RWPE2 (cell line): ENCODE data around the gene ZMYND15.
A peak's percentile ranks its signal among the peaks of the same experiment; 100 is the strongest.

Source experiments
- ATAC-seq: fragments of 200-7000 bp; cut with Tn5 transposase; 3 replicates; pipeline ENCODE4 v1.9.1; 2021; ENCODE audit warnings: low read depth
- DNase-seq: peaks from one replicate; pipeline ENCODE4 v3.0.0-alpha.2; 2020; ENCODE audit warnings: low spot score
- H3K27ac ChIP-seq: fragments of 450-650 bp; 2 replicates; pipeline ENCODE4 v1.5.1; 2017; ENCODE audit warnings: mild to moderate bottlenecking; ENCODE audit not compliant: poor library complexity, severe bottlenecking
- H3K27me3 ChIP-seq: fragments of 250-450 bp; sonication (Bioruptor Pico); 2 replicates; pipeline ENCODE4 v1.5.1; 2021; ENCODE audit warnings: mild to moderate bottlenecking, moderate library complexity; ENCODE audit not compliant: insufficient read depth, poor library complexity, severe bottlenecking
- H3K36me3 ChIP-seq: fragments of 250-450 bp; sonication (Bioruptor Pico); 2 replicates; pipeline ENCODE4 v1.5.1; 2020; ENCODE audit warnings: low read depth, mild to moderate bottlenecking, moderate library complexity
- H3K4me1 ChIP-seq: fragments of 250-450 bp; sonication (Bioruptor Pico); 2 replicates; pipeline ENCODE4 v1.5.1; 2021; ENCODE audit warnings: mild to moderate bottlenecking, moderate library complexity; ENCODE audit not compliant: insufficient read depth, poor library complexity, severe bottlenecking
- H3K4me3 ChIP-seq: fragments of 250-450 bp; sonication (Bioruptor Pico); 2 replicates; pipeline ENCODE4 v1.5.1; 2021; ENCODE audit warnings: mild to moderate bottlenecking, moderate library complexity; ENCODE audit not compliant: severe bottlenecking
- H3K9me3 ChIP-seq: fragments of 250-450 bp; sonication (Bioruptor Pico); 2 replicates; pipeline ENCODE4 v1.5.1; 2021; ENCODE audit warnings: mild to moderate bottlenecking, moderate library complexity; ENCODE audit not compliant: severe bottlenecking
- CTCF ChIP-seq: fragments of 450-650 bp; IDR thresholded peaks from one replicate; pipeline ENCODE4 v1.5.1; 2017; ENCODE audit warnings: mild to moderate bottlenecking, moderate library complexity; ENCODE audit not compliant: poor library complexity, severe bottlenecking

Gene ZMYND15

GRCh38 chr17:4788159-4788806 is 48.6 kb downstream of the ZMYND15 start:
- peak overlapping the region; percentile 82 for H3K27ac ChIP-seq
- H3K27me3 ChIP-seq, result no peaks in the 10 kb centered on the region
- ATAC-seq, result no peak
- H3K36me3 ChIP-seq, result no peaks in the 10 kb centered on the region
- H3K4me3 ChIP-seq, result peak overlapping the region; percentile 44
- H3K4me1 ChIP-seq, result peaks cover 7% of the 10 kb centered on the region
- TF ChIP-seq CTCF, result no peak
- no peak for DNase-seq
- H3K9me3 ChIP-seq, result no peaks in the 10 kb centered on the region

- no peak for TF ChIP-seq CTCF
- H3K4me3 ChIP-seq, result peak within 1 kb of the TSS; percentile 44
- no peaks in the 10 kb centered on the region for H3K9me3 ChIP-seq
- H3K27ac ChIP-seq, result peak within 1 kb of the TSS; percentile 82
- H3K4me1 ChIP-seq, result peaks cover 7% of the 10 kb centered on the region
- H3K36me3 ChIP-seq, result no peaks in the 10 kb centered on the region
- no peak for DNase-seq
- H3K27me3 ChIP-seq, result no peaks in the 10 kb centered on the region
- peak; percentile 8; the same call in 2 of the 3 replicates for ATAC-seq
Measured at GRCh38 chr17:4788807-4789700, 49.4 kb downstream of the ZMYND15 start, which contains the start of gene GLTPD2. Gene GLTPD2, plus strand, starts transcription at chr17:4788964. Its CDS starts 48 bp downstream, at chr17:4789012.

- ATAC-seq (no peak; the same call in 2 of the 3 replicates), DNase-seq (peak; percentile 75)
- H3K36me3 ChIP-seq, result no peaks in the 10 kb centered on the region
- peaks cover 7% of the 10 kb centered on the region for H3K4me1 ChIP-seq
- peak overlapping the region; percentile 44 for H3K4me3 ChIP-seq
- H3K9me3 ChIP-seq, result no peaks in the 10 kb centered on the region
- no peaks in the 10 kb centered on the region for H3K27me3 ChIP-seq
- peak overlapping the region; percentile 82 for H3K27ac ChIP-seq
- TF ChIP-seq CTCF, result no peak
Measured at GRCh38 chr17:4789701-4789950, 50.0 kb downstream of the ZMYND15 start.

- no peaks in the 10 kb centered on the region for H3K9me3 ChIP-seq
- peak overlapping the region; percentile 44 for H3K4me3 ChIP-seq
- peak; percentile 88 for TF ChIP-seq CTCF
- peaks cover 7% of the 10 kb centered on the region for H3K4me1 ChIP-seq
- ATAC-seq (peak; percentile 82), DNase-seq (peak; percentile 88)
- no peaks in the 10 kb centered on the region for H3K27me3 ChIP-seq
- no peaks in the 10 kb centered on the region for H3K36me3 ChIP-seq
- peak overlapping the region; percentile 82 for H3K27ac ChIP-seq
Measured at GRCh38 chr17:4789951-4790704, 50.5 kb downstream of the ZMYND15 start.
